Choroid plexus epithelial cell (primary cell): ENCODE data around the gene GLUD2.

Experiments
- DNase-seq: peaks from one replicate; pipeline ENCODE4 v3.0.0-alpha.2; 2010; ENCODE audit warnings: low read depth
- H3K4me3 ChIP-seq: 2 replicates; pipeline ENCODE4 v1.5.1; 2011; ENCODE audit warnings: low read depth, mild to moderate bottlenecking, control low read depth, low read length, moderate library complexity
- CTCF ChIP-seq: conservative IDR thresholded peaks from 2 replicates; pipeline ENCODE4 v1.5.1; 2011; ENCODE audit warnings: low read depth, mild to moderate bottlenecking, control low read depth, inconsistent platforms, low read length, moderate library complexity

Gene GLUD2

GRCh38 chrX:121085612-121086010 lies 38.2 kb downstream of the GLUD2 start:
- no peak overlapping the region for H3K4me3 ChIP-seq
- no peak for DNase-seq
- no peak for TF ChIP-seq CTCF

DNA sequence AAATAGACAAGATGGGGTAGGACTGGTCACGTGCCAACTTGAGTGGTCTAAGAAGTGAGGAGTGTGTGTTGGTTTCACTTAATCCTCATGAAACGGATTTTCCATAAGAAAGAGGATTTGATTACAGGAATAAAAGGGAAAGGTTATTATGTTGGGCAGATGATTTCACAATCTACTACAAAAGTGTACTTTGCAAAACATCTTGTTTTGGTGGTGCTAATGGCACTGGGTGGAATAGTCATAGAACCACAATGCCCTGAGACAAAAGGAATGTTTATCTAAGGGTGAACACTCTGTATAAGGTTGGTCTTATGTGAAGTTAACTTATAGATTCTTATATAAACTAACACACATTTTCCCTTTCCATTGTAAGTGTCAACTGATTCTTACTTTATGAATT lies 45.6 kb downstream of the GLUD2 start:
- TF ChIP-seq CTCF, result no peak
- H3K4me3 ChIP-seq, result no peak overlapping the region
- no peak for DNase-seq
